Measurements from ENCODE around the gene MYO3A. TPM values are rescaled to one million over a fixed set of nuclear protein-coding genes. Genes with fewer than 3 reads are reported as not detected.

Gene MYO3A
- total RNA-seq, 4 donors from 2014 or later = 0.12 to 0.67 (median 0.47) TPM; not detected in 1

- Histone ChIP-seq H3K36me3 (no peaks in the 10 kb centered on the region), H3K27ac (no peak overlapping the region), H3K4me3 (no peak overlapping the region), H3K4me1 (no peaks in the 10 kb centered on the region), H3K9me3 (no peaks in the 10 kb centered on the region), H3K27me3 (no peaks in the 10 kb centered on the region)
- no peak for TF ChIP-seq POLR2AphosphoS5 (IDR thresholded peaks at IDR 0.05)
- TF ChIP-seq POLR2A (IDR thresholded peaks at IDR 0.05) = no peak
- no peak for TF ChIP-seq CTCF (IDR thresholded peaks at IDR 0.05)
- TF ChIP-seq EP300 (IDR thresholded peaks at IDR 0.05) = no peak
- no peak for ATAC-seq
- 89 to 97% methylated on average over 5 to 6 of the region's 6 CpGs for WGBS, 2 donors (ENCODE audit: low coverage in 1 of 2)
Observed at GRCh38 chr10:26251925-26252324, 317.9 kb downstream of the MYO3A start.

- 67 to 85% methylated on average over 6 to 7 of the region's 7 CpGs for WGBS, 2 donors (ENCODE audit: low coverage in 1 of 2)
- Histone ChIP-seq H3K4me1 (no peaks in the 10 kb centered on the region), H3K27me3 (no peaks in the 10 kb centered on the region), H3K9me3 (no peaks in the 10 kb centered on the region), H3K36me3 (no peaks in the 10 kb centered on the region), H3K27ac (no peak overlapping the region), H3K4me3 (no peak overlapping the region)
- ATAC-seq = no peak
- TF ChIP-seq CTCF (IDR thresholded peaks at IDR 0.05) = no peak
- no peak for TF ChIP-seq POLR2AphosphoS5 (IDR thresholded peaks at IDR 0.05)
- TF ChIP-seq EP300 (IDR thresholded peaks at IDR 0.05) = no peak
Observed at GRCh38 chr10:26254616-26255015, 320.6 kb downstream of the MYO3A start.

GRCh38 chr10:26259341-26259740 is 325.3 kb downstream of the MYO3A start:
- H3K36me3 ChIP-seq = no peaks in the 10 kb centered on the region
- H3K9me3 ChIP-seq = no peaks in the 10 kb centered on the region
- 25 to 31% methylated on average over 1 of the region's 1 CpG for WGBS, 2 donors (ENCODE audit: low coverage in 1 of 2)
- peaks cover 7% of the 10 kb centered on the region for H3K27me3 ChIP-seq
- ATAC-seq = no peak
- H3K4me3 ChIP-seq = no peak overlapping the region
- H3K27ac ChIP-seq = no peak overlapping the region
- H3K4me1 ChIP-seq = no peaks in the 10 kb centered on the region
- TF ChIP-seq CTCF (IDR thresholded peaks at IDR 0.05) (no peak), POLR2A (IDR thresholded peaks at IDR 0.05) (no peak), EP300 (IDR thresholded peaks at IDR 0.05) (no peak), POLR2AphosphoS5 (IDR thresholded peaks at IDR 0.05) (no peak)

All from gastroesophageal sphincter (tissue), 4 donors.